Brain microvascular endothelial cell (primary cell): ENCODE results near the gene SFRP5.

ENCODE experiments used
- DNase-seq: peaks from one replicate; pipeline ENCODE4 v3.0.0-alpha.2; 2020
- H3K27ac ChIP-seq: fragments of 250-450 bp; sonication (Bioruptor Pico); 2 replicates; pipeline ENCODE4 v1.5.1; 2020; ENCODE audit warnings: mild to moderate bottlenecking, moderate library complexity
- H3K27me3 ChIP-seq: fragments of 250-450 bp; sonication (Bioruptor Pico); replicated peaks from 2 replicates; pipeline ENCODE4 v1.5.1; 2020; ENCODE audit warnings: mild to moderate bottlenecking
- H3K36me3 ChIP-seq: fragments of 250-450 bp; sonication (Bioruptor Pico); replicated peaks from 2 replicates; pipeline ENCODE4 v1.5.1; 2020; ENCODE audit warnings: mild to moderate bottlenecking
- H3K4me3 ChIP-seq: 2 replicates; pipeline ENCODE4 v1.5.1; 2011; ENCODE audit warnings: low read depth, mild to moderate bottlenecking, control low read depth, low read length, moderate library complexity
- CTCF ChIP-seq: IDR thresholded peaks from 2 replicates; pipeline ENCODE4 v1.5.1; 2011; ENCODE audit warnings: low read depth, mild to moderate bottlenecking, moderate library complexity, low read length, control low read depth, inconsistent platforms; ENCODE audit errors: missing control alignments
- in situ Hi-C: cut with HindIII; loops from 2 replicates; pipeline ENCODE4 v1.10.0; 2017; ENCODE audit warnings: low sequenced_read_pairs, low pct_ligation_motif_present

The SFRP5 gene

GRCh38 chr10:97771055-97771891 lies 526 bp downstream of the SFRP5 start:
- Histone ChIP-seq H3K4me3 (peak overlapping the region; percentile 30), H3K36me3 (no peaks in the 10 kb centered on the region), H3K27ac (no peak overlapping the region), H3K27me3 (peaks cover 38% of the 10 kb centered on the region)
- in situ Hi-C loops, result loop anchor here (25.0 kb wide), 1 partner anchor 91 kb away; no protein-coding TSS in a partner anchor
- no peak for TF ChIP-seq CTCF
- peak; percentile 11 for DNase-seq

- no peak for DNase-seq
- no peak overlapping the region for H3K4me3 ChIP-seq
- no peaks in the 10 kb centered on the region for H3K36me3 ChIP-seq
- peaks cover 38% of the 10 kb centered on the region for H3K27me3 ChIP-seq
- H3K27ac ChIP-seq, result no peak overlapping the region
- in situ Hi-C loops, result loop anchor here (25.0 kb wide), 1 partner anchor 92 kb away; no protein-coding TSS in a partner anchor
- no peak for TF ChIP-seq CTCF
These were observed 1.5 kb downstream of the SFRP5 start for GRCh38 chr10:97770255-97770654.

- no peak for DNase-seq
These were observed 3.2 kb downstream of the SFRP5 start for GRCh38 chr10:97768322-97769315.

GRCh38 chr10:97766996-97767924 lies 4.5 kb downstream of the SFRP5 start:
- H3K27me3 ChIP-seq, result peaks cover 21% of the 10 kb centered on the region
- H3K4me3 ChIP-seq, result no peak overlapping the region
- H3K36me3 ChIP-seq, result peaks cover under 1% of the 10 kb centered on the region
- no peak for DNase-seq
- no peak for TF ChIP-seq CTCF
- in situ Hi-C loops, result loop anchor here (25.0 kb wide), 1 partner anchor 95 kb away; no protein-coding TSS in a partner anchor
- H3K27ac ChIP-seq, result no peak overlapping the region

More at GRCh38 chr10:97768322-97769315, 3.2 kb downstream of the SFRP5 start:
- Histone ChIP-seq H3K36me3 (no peaks in the 10 kb centered on the region), H3K27ac (no peak overlapping the region), H3K27me3 (peaks cover 33% of the 10 kb centered on the region), H3K4me3 (no peak overlapping the region)
- in situ Hi-C loops, result loop anchor here (25.0 kb wide), 1 partner anchor 94 kb away; no protein-coding TSS in a partner anchor
- no peak for TF ChIP-seq CTCF
